Measurements from ENCODE around the gene AHRR. TPM values are rescaled to one million over a fixed set of nuclear protein-coding genes. Genes with fewer than 3 reads are reported as not detected.
"Not testable (repeated sequence)": the region's sequence is repeated elsewhere in the genome, so short reads cannot be mapped to it uniquely, and the experiment has no call there.

Gene AHRR
- total RNA-seq, 2 experiments from 2014 or later, result 28.3 to 34.9 TPM

GRCh38 chr5:375921-376798 is 54.6 kb downstream of the AHRR start:
- H3K27ac Mint-ChIP-seq, result peak overlapping the region; percentile 84
- peak; percentile 5 for DNase-seq
- peaks cover 2% of the 10 kb centered on the region for H3K9me3 Mint-ChIP-seq
- no peaks in the 10 kb centered on the region for H3K27me3 Mint-ChIP-seq
- no peak overlapping the region for H3K4me3 Mint-ChIP-seq
- ChIA-PET POLR2A (no interaction called here), CTCF (interaction anchor here (1.1 to 1.4 kb wide), 2 partner anchors 7 to 16 kb away, joined by 3 to 4 read pairs; no protein-coding TSS in a partner anchor)
- H3K4me1 Mint-ChIP-seq, result peaks cover 86% of the 10 kb centered on the region
- peaks cover 39% of the 10 kb centered on the region for H3K36me3 Mint-ChIP-seq (ENCODE audit: low read depth)

GRCh38 chr5:376799-377325 is 55.3 kb downstream of the AHRR start:
- H3K4me3 Mint-ChIP-seq, result no peak overlapping the region
- DNase-seq, result peak; percentile 3
- H3K36me3 Mint-ChIP-seq (ENCODE audit: low read depth), result peaks cover 36% of the 10 kb centered on the region
- CTCF ChIA-PET, result interaction anchor here (1.1 to 1.4 kb wide), 3 partner anchors 8 to 16 kb away, joined by 3 to 4 read pairs (median 3); no protein-coding TSS in a partner anchor
- POLR2A ChIA-PET, result no interaction called here
- H3K27ac Mint-ChIP-seq, result peak overlapping the region; percentile 84
- no peaks in the 10 kb centered on the region for H3K27me3 Mint-ChIP-seq
- peaks cover 83% of the 10 kb centered on the region for H3K4me1 Mint-ChIP-seq
- H3K9me3 Mint-ChIP-seq, result peaks cover 5% of the 10 kb centered on the region

GRCh38 chr5:377326-377981 is 55.9 kb downstream of the AHRR start:
- ChIA-PET CTCF (interaction anchor here (0.8 to 1.4 kb wide), 6 partner anchors 9 to 18 kb away, joined by 3 to 4 read pairs (median 3); no protein-coding TSS in a partner anchor), POLR2A (no interaction called here)
- peaks cover 83% of the 10 kb centered on the region for H3K4me1 Mint-ChIP-seq
- peak overlapping the region; percentile 87 for H3K27ac Mint-ChIP-seq
- DNase-seq, result peak; percentile 5
- H3K4me3 Mint-ChIP-seq, result no peak overlapping the region
- H3K36me3 Mint-ChIP-seq (ENCODE audit: low read depth), result peaks cover 40% of the 10 kb centered on the region
- H3K27me3 Mint-ChIP-seq, result no peaks in the 10 kb centered on the region
- H3K9me3 Mint-ChIP-seq, result peaks cover 11% of the 10 kb centered on the region

GRCh38 chr5:378301-378891 is 56.9 kb downstream of the AHRR start:
- DNase-seq, result peak; percentile 38
- H3K27me3 Mint-ChIP-seq, result no peaks in the 10 kb centered on the region
- peaks cover 78% of the 10 kb centered on the region for H3K4me1 Mint-ChIP-seq
- peaks cover 46% of the 10 kb centered on the region for H3K36me3 Mint-ChIP-seq (ENCODE audit: low read depth)
- H3K27ac Mint-ChIP-seq, result peak overlapping the region; percentile 87
- peak overlapping the region; percentile 16 for H3K4me3 Mint-ChIP-seq
- POLR2A ChIA-PET, result interaction anchor here (0.5 to 1.5 kb wide), 2 partner anchors 14 to 16 kb away, joined by 3 read pairs; no protein-coding TSS in a partner anchor
- CTCF ChIA-PET, result interaction anchor here (0.8 to 1.6 kb wide), 8 partner anchors 8 to 130 kb away, joined by 3 read pairs; no protein-coding TSS in a partner anchor
- H3K9me3 Mint-ChIP-seq, result peaks cover 15% of the 10 kb centered on the region

GRCh38 chr5:378976-379742 is 57.6 kb downstream of the AHRR start:
- POLR2A ChIA-PET, result interaction anchor here (0.5 to 1.5 kb wide), 2 partner anchors 14 to 15 kb away, joined by 3 read pairs; no protein-coding TSS in a partner anchor
- peak; percentile 25 for DNase-seq
- Mint-ChIP-seq H3K4me1 (peaks cover 80% of the 10 kb centered on the region), H3K4me3 (peak overlapping the region; percentile 16), H3K27me3 (no peaks in the 10 kb centered on the region), H3K27ac (peak overlapping the region; percentile 87), H3K36me3 (ENCODE audit: low read depth) (peaks cover 52% of the 10 kb centered on the region), H3K9me3 (peaks cover 15% of the 10 kb centered on the region)
- CTCF ChIA-PET, result interaction anchor here (0.8 to 1.7 kb wide), 7 partner anchors 9 to 130 kb away, joined by 3 to 6 read pairs (median 3); no protein-coding TSS in a partner anchor

GRCh38 chr5:380701-381309 is 59.3 kb downstream of the AHRR start:
- ChIA-PET POLR2A (no interaction called here), CTCF (interaction anchor here (1.7 kb wide), 1 partner anchor 12 kb away, joined by 6 read pairs; no protein-coding TSS in a partner anchor)
- DNase-seq, result peak; percentile 2
- H3K4me3 Mint-ChIP-seq, result no peak overlapping the region
- H3K4me1 Mint-ChIP-seq, result peaks cover 63% of the 10 kb centered on the region
- H3K27ac Mint-ChIP-seq, result no peak overlapping the region
- no peaks in the 10 kb centered on the region for H3K27me3 Mint-ChIP-seq
- peaks cover 24% of the 10 kb centered on the region for H3K9me3 Mint-ChIP-seq
- H3K36me3 Mint-ChIP-seq (ENCODE audit: low read depth), result peaks cover 66% of the 10 kb centered on the region

GRCh38 chr5:383066-383465 is 61.6 kb downstream of the AHRR start:
- Mint-ChIP-seq H3K9me3 (peaks cover 28% of the 10 kb centered on the region), H3K27me3 (no peaks in the 10 kb centered on the region), H3K4me3 (no peak overlapping the region), H3K36me3 (ENCODE audit: low read depth) (peaks cover 67% of the 10 kb centered on the region), H3K4me1 (peaks cover 48% of the 10 kb centered on the region), H3K27ac (no peak overlapping the region)
- POLR2A ChIA-PET, result no interaction called here
- CTCF ChIA-PET, result interaction anchor here (1.2 to 1.6 kb wide), 2 partner anchors 9 to 12 kb away, joined by 4 to 5 read pairs; no protein-coding TSS in a partner anchor
- DNase-seq, result no peak

- peaks cover 28% of the 10 kb centered on the region for H3K9me3 Mint-ChIP-seq
- DNase-seq, result peak; percentile 1
- peaks cover 63% of the 10 kb centered on the region for H3K36me3 Mint-ChIP-seq (ENCODE audit: low read depth)
- H3K27me3 Mint-ChIP-seq, result no peaks in the 10 kb centered on the region
- H3K4me1 Mint-ChIP-seq, result peaks cover 46% of the 10 kb centered on the region
- H3K4me3 Mint-ChIP-seq, result no peak overlapping the region
- CTCF ChIA-PET, result interaction anchor here (1.2 to 1.6 kb wide), 2 partner anchors 9 to 13 kb away, joined by 4 to 5 read pairs; no protein-coding TSS in a partner anchor
- H3K27ac Mint-ChIP-seq, result no peak overlapping the region
- POLR2A ChIA-PET, result no interaction called here
These were observed 62.1 kb downstream of the AHRR start for GRCh38 chr5:383621-384020.

GRCh38 chr5:384576-384975 is 63.1 kb downstream of the AHRR start:
- H3K27me3 Mint-ChIP-seq, H3K27ac Mint-ChIP-seq, POLR2A ChIA-PET, H3K4me3 Mint-ChIP-seq, DNase-seq: not testable (repeated sequence)
- Mint-ChIP-seq H3K9me3 (peaks cover 28% of the 10 kb centered on the region), H3K4me1 (peaks cover 40% of the 10 kb centered on the region), H3K36me3 (ENCODE audit: low read depth) (peaks cover 57% of the 10 kb centered on the region)
- CTCF ChIA-PET, result interaction anchor here (1.0 to 1.6 kb wide), 2 partner anchors 10 to 25 kb away, joined by 3 to 5 read pairs; no protein-coding TSS in a partner anchor

- Mint-ChIP-seq H3K9me3 (peaks cover 28% of the 10 kb centered on the region), H3K4me1 (peaks cover 40% of the 10 kb centered on the region), H3K27me3 (no peaks in the 10 kb centered on the region), H3K27ac (no peak overlapping the region), H3K4me3 (no peak overlapping the region), H3K36me3 (ENCODE audit: low read depth) (peaks cover 55% of the 10 kb centered on the region)
- CTCF ChIA-PET, result interaction anchor here (0.6 kb wide), 1 partner anchor 36 kb away, joined by 3 read pairs; no protein-coding TSS in a partner anchor
- DNase-seq, result no peak
- POLR2A ChIA-PET, result no interaction called here
These were observed 63.8 kb downstream of the AHRR start for GRCh38 chr5:385321-385720.
